K562 (cell line): Measurements from ENCODE around the gene SLC9A1.

ENCODE experiments used
- EZH2 ChIP-seq: IDR thresholded peaks from 2 replicates; pipeline ENCODE4 v1.6.1; 2012; ENCODE audit warnings: low read depth, mild to moderate bottlenecking, inconsistent platforms, low read length, borderline replicate concordance
- KLF1 ChIP-seq: fragments of 450-650 bp; IDR thresholded peaks from 2 replicates; pipeline ENCODE4 v1.6.1; 2016; ENCODE audit warnings: missing genetic modification characterization, missing compliant biosample characterization
- NR2C2 ChIP-seq, 2 experiments: fragments of 200-800 bp in 1 of 2; sonication (Bioruptor generic) in 1 of 2; sonication (generic) in 1 of 2; formaldehyde crosslinking in 1 of 2; IDR thresholded peaks; 2 replicates each; pipeline versions ENCODE4 v1.6.1 to v1.8.0; 2016 to 2022; ENCODE audit warnings: mild to moderate bottlenecking in 1 of 2, missing compliant biosample characterization in 1 of 2, missing genetic modification characterization in 1 of 2, missing genetic modification reagents in 1 of 2
- POLR2A ChIP-seq: fragments of 450-650 bp; conservative IDR thresholded peaks from 2 replicates; pipeline ENCODE4 v1.6.1; 2016
- TF ChIP-seq, protein P1 (sequence below): sonication (generic); formaldehyde crosslinking; IDR thresholded peaks from 2 replicates; pipeline ENCODE4 v1.8.0; 2022; ENCODE audit warnings: missing genetic modification reagents, mild to moderate bottlenecking, borderline replicate concordance

DNA sequence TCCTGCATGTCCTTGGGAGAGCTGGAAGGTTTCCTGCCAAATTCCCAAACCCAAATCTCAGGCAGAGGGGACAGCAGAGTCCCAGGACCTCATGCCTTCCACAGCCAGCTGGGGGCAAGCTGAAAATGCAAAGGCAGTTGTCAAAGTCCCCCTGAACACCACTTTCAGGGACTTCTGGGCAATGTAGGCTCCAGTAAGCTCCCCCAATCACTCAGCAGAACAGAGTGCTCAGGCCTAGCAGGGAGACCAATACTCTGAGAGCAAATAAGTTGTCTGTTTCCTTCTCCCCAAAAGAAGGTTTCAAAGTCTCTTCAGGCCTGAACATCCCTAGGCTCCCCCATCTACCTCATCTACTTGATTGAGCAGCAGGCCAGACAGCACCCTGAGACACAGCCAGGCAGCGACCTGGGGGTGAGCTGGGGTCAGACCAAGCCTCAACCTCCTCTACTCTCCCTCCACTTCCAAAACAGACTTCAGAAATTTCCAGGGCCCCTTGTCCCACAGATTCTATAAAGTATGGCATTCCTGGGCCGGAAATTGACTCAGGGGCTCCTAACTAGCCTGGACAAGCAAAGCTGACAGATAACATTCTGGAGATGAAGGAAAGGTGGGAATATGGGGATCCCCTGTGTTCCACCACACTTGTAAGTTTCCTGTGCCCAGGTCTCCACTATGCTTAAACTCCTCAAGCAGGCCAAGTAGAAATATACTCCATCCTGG, 1.9 kb downstream of the SLC9A1 start:
- TF ChIP-seq POLR2A (no peak), EZH2 (no peak), NR2C2 (CRISPR knock-in tag; IDR thresholded peaks at IDR 0.05) (no peak), NR2C2 (tag; IDR thresholded peaks at IDR 0.05) (no peak), KLF1 (tag) (no peak)
- TF ChIP-seq, protein P1, sequence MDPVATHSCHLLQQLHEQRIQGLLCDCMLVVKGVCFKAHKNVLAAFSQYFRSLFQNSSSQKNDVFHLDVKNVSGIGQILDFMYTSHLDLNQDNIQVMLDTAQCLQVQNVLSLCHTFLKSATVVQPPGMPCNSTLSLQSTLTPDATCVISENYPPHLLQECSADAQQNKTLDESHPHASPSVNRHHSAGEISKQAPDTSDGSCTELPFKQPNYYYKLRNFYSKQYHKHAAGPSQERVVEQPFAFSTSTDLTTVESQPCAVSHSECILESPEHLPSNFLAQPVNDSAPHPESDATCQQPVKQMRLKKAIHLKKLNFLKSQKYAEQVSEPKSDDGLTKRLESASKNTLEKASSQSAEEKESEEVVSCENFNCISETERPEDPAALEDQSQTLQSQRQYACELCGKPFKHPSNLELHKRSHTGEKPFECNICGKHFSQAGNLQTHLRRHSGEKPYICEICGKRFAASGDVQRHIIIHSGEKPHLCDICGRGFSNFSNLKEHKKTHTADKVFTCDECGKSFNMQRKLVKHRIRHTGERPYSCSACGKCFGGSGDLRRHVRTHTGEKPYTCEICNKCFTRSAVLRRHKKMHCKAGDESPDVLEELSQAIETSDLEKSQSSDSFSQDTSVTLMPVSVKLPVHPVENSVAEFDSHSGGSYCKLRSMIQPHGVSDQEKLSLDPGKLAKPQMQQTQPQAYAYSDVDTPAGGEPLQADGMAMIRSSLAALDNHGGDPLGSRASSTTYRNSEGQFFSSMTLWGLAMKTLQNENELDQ (CRISPR knock-in tag), result no peak
